GM04503 (cell line): ENCODE measurements around the gene TFDP1.
"Not testable (repeated sequence)": the region's sequence is repeated elsewhere in the genome, so short reads cannot be mapped to it uniquely, and the experiment has no call there.

Source experiments
- DNase-seq: peaks from one replicate; pipeline ENCODE4 v3.0.0-alpha.2; 2012; ENCODE audit warnings: low read depth

TFDP1 gene

DNA sequence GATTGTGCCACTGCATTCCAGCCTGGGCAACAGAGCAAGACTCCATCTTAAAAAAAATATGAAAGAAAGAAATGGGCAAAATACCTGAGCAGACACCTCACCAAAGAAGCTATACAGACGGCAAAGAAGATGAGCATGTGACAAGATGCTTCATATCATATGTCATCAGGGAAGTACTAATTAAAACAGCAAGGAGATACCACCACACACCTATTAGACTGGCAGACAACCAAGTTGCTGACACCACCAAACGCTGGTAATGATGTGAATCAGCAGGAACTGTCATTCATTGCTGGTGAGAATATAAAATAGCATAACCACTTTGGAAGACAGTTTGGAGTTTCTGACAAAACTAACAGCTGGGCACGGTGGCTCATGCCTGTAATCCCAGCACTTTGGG, 11.5 kb upstream of the TFDP1 start:
- no peak for DNase-seq

DNA sequence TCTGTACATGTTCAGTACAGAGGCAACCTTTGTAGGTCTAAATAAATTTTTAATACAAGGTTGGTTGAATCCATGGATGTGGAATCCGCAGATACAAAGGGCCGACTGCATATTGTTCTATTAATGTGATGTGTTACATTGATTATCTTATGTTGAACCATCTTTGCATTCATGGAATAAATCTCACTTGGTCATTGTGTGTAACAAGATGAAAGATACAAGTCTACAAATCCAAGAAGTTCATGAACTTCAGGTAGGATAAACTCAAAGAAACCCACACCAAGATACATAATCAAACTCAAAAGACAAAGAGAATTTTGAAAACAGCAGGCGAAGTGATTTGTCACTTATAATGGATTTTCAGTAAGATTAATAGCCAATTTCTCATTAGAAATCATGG, 8.0 kb upstream of the TFDP1 start:
- DNase-seq, result no peak

DNA sequence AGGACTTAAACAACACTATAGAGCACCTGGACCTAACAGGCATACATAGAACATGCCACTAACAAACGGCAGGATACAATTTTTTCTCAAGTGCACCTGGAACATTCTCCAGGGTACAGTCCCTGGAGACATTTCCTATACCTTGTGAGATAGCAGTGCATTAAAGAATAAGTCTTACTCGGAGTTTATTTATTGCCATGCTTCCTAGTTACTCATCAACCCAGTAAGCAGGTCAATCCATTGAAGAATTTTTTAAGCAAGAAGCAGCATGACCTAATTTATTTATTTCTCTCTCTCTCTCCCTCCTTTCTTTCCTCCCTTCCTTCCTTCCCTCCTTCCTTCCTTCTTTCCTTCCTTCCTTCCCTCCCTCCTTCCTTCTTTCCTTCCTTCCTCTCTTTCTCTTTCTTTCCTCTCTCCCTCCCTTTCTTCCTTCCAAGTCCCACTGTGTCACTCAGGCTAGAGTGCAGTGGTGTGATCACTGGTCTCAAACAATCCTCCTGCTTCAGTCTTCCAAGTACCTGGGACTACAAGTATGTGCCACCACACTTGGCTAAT, 6.6 kb upstream of the TFDP1 start:
- DNase-seq, result no peak

DNA sequence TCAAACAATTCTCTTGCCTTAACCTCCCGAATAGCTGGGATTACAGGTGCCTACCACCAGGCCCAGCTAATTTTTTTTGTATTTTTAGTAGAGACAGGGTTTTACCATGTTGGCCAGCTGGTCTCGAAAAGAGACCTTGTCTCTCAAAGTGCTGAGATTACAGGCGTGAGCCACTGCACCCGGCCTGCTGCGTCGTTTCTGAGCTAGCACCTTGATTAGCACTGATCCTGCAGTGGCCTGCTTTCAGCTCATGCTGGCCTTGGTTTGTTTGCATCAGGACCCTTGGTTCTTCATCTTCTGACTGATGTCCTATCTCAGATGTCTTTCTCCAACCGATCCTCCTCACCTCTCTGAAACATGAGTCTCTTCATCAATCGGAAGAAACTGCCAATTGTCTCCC, 4.9 kb upstream of the TFDP1 start:
- no peak for DNase-seq

DNA sequence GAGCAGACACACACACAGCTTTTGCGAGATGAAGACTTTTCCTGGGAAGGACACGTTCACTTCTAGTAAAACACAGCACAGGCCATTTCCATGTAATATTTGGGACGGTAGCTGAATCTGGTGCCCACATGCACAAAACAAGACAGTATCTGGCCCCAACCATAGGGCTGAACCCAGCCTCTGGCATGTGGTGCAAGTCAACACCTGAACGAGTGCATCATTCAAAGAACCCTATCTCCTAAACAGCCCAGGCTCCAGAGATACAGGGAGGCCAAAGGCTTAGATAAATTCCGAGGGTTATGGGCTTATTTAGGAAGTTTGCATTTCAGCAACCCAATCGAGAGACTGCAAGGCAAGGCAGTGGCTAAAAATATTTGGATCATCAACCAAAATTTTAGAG, 2.7 kb upstream of the TFDP1 start:
- no peak for DNase-seq

DNA sequence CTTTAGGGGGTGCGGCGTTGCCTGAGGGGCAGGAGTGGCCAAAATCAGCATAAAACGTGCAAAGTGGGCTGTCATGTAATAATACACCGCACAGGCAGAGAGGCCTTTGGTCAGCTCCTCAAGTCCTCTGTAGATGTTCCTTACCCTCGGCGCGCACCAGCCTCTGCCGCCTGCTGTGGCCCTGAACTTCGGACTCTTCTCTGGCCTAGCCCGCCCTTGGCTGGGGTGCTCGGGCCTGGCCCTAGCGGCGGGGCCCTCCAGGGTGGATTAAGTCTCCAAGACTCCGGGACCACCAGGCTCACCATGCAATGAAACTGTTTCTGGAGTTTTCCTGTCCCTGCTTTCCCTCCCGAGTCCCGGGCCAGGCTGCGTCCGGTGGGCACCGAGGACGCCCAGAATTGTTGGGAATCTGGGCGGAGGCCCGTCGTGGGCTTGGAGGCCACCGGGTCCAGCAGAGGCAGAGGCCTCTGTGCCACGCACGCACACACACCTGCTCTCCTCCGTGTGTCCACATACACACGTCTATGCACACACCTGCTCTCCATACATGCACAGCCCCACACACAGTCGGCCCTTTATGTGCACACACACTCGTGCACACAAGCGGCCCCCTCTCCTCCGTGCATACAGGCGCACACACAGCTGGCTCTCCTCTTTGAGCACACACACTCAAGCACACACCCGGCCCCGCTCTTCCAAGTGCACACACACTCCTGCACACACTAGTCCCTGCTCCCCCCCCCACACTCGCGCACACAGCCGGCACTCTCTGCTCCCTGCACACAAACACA, 1.5 kb upstream of the TFDP1 start:
- DNase-seq, result no peak

DNA sequence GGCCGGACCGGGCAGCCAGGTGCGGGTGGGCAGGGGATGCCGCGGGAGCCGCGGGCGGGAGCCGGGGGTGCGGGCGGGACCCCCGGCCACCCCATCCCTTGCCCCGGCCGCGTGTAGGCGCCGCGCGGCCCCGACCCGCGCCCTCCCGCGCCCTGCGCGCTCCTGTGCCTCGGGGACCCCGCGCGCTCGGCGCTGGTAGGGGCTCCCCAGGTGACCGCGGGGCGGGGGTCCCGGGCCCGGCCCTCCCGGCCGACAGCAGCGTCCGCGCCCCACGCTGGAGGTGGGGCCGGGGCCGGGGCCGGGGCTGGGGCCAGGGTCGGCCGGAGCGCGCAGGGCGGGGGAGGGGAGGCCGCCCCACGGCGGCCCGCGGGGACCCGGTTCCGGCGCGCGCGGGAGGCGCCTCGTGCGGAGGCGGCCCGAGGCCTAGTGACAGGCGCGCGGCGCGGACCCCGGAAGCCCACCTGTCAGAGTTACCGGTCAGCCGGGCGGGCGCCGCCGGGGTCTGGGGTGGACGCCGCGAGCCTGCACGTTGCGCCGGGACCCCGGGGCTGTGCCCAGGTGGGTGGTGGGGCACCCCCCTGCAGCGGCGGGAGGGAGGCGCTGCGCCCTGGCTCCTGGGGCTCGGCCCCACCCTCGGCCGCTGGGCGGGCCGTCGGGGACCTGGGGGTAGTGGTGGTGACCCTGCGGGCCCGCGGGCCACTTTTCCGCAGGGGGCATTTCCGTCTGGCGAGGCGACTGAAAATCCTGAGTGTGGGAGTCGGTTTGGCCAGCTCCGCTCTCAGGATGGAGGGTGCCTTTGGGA, 518 bp downstream of the TFDP1 start:
- no peak for DNase-seq

DNA sequence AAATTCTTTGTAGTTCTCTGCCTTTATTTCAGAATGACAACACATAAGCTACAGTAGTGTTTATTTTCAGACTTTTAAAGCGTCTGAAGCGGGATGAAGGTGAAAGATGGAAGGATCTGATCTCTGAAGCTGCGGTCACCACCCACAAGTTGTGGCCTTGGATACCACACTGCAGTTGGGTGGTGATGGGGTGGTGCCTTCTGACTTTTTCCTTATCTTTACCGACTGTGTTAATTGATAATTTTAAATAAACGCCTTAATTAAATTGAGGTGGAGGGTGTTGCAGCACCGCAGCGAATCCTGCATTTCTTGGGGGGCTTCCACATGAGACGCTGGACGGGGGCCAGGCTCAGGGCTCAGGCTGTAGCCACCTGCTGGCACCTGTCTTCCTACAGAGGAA, 1.3 kb downstream of the TFDP1 start:
- no peak for DNase-seq

DNA sequence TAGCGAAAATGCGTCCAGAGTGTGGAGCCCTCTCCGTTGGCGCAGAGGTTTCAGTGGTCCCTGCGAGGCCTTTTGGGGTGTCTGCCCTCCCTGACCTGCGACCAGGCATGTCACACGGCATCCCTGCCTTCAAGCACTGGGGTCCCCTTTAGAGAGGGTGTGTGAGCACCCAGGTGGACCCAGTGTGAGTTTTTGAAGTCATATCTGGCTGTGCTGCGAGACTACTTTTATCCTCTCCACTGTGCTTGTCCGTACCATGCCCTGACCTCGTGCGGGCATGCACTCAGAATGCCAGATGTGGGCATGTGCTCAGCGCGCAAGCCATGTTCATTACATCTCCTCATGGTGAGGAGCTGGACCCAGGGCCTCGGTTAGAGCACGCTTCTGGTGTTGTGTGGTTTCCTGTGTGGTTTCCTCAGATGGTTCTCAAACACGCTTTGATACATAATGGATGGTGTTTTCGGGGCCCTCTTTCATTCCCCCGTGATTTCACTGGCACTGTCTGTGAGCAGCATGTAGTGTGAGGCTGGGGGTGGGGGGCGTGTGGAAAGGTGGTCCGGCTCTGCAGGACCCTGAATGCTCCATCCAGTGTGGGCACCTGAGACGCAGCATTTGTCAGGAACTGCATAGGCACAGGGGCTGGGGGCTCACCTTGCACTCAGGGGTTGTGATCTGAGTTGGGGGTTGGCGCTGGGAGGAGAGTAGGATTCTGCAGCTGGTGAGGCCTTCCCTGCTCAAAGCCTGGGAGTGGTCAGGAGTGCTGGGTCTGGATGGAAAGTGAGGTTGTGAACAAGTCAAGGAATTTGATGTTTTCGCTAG, 2.3 kb downstream of the TFDP1 start:
- DNase-seq, result no peak

DNA sequence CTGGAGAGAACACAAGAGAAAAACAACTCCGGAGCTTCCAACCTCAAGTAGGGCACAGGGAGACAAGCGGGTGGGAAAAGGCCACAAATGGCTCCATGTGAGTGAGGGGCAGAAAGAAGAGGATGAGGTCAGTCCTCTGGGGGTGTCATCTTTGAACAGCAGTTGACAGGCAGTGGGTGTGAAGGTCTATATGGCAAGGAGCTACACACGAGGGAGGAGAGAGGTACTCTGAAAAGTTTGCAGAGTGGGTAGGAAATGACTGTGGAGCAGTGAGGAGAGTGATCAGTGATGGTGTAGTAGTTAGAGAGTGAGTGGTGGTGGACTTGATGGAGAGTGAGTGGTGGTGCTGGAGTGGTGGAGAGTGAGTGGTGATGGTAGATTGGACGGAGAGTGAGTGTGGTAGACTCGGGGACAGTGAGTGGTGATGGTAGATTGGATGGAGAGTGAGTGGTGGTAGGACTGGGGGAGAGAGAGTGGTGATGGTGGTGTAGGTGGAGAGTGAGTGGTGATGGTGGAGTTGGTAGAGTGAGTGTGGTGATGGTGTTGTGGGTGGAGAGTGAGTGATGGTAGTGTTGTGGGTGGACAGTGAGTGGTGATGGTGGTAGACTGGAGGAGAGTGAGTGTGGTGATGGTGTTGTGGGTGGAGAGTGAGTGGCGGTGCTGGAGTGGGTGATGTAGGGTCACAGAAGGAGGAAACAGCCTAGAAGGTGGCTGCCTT, 4.0 kb downstream of the TFDP1 start:
- no peak for DNase-seq

DNA sequence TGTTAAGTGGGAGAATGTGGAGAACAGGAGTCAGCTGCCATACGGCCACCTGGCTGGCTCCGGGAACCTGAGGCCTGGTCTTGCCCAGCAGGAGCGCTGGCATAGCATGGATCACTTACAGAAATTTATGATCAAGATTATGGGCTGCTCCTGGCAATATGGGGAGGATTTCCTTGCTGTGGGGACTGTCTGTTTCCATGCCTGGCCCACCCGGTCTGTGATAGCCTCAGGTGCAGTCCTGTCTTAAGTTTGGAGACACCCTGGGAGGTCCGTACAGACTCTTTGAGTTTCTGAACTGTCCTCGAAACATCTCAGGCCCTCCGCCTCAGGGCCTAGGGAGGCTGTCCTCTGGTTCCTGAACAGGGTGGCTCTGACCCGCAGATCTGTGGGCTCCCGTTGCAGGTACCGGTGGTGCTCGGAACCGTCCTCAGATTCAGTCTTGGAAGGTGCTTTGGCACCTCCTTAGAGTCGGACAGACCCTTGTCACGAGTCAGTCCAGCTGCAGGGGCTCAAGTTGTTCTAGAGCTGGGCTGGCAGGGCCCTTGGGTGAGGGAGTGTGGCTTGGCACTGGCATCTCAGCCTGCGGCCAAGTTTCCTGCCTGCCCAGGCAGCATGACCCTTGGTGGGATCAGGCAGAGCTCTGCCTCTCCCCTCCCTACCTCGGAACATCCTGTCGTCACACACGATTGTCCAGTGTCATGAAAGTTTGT, 4.9 kb downstream of the TFDP1 start:
- DNase-seq, result no peak

DNA sequence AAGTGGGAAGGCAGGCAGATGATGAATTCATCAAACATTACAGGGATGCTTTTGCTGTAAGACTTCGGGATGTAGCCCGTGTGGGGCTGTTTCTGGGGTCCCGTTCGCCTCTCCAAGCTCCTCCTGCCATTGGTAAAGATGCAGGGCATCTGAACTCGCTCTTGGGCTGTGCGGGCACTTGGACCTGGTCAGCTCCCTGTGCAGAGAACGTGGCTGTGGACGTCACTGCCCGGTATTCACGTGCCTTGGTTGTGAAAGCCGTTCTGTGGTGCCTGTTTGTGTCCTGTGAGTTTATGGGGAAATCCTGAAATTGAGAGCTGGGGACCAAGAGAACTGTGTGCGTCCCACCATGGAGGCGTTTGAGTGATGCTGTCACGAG, 5.4 kb downstream of the TFDP1 start:
- DNase-seq, result no peak

DNA sequence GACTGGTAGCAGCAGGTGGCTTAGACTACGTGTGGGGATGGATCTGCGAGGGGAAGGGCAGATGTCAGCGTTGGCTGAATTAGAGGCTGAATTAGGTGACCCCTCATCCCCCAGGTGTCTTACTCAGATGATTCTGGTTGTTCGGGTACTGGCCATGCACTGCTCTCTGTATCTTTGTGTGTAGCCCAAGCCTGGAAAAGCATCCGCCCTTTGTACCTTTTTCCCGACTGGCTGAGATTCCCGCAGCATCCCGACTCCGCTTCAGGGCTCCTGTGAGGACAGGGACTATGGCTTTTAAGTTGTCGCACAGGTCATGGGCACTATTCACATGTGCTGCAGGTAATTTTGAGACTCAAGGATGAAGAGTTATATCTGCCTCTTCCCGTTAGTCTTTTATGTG, 7.2 kb downstream of the TFDP1 start:
- DNase-seq, result no peak

DNA sequence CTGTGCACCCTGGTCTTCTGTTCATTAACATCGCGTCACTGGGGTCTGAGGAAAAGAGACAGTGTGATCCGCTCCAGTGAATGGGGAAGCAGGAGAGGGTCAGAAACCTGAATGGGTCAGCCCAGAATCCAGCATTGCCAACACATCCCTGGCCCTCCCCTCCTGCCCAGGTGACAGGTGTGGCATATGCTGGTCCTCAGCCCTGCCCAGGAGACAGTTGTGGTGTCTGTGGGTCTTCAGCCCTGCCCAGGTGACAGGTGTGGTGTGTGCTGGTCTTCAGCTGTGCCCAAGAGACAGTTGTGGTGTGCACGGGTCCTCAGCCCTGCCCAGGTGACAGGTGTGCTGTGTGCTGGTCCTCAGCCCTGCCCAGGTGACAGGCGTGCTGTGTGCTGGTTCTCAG, 8.0 kb downstream of the TFDP1 start:
- DNase-seq, result no peak

DNA sequence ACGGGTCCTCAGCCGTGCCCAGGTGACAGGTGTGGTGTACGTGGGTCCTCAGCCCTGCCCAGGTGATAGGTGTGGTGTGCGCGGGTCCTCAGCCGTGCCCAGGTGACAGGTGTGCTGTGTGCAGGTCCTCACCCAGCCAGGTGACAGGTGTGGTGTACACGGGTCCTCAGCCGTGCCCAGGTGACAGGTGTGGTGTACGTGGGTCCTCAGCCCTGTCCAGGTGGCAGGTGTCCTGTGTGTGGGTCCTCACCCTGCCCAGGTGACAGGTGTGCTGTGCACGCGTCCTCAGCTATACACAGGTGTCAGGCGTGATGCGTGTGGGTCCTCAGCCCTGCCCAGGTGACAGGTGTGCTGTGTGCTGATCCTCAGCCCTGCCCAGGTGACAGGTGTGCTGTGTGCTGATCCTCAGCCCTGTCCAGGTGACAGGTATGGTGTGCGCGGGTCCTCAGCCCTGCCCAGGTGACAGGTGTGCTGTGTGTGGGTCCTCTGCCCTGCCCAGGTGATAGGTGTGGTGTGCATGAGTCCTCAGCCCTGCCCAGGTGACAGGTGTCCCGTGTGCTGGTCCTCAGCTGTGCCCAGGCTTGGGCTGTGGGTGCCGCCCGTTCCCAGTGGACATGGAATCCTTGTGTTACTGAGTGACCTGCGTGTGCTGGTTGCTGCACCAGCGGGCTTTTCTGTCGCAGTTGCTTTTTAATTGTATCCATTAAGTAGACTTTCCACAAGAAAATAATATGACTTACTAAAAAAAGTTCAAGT, 9.7 kb downstream of the TFDP1 start:
- not testable (repeated sequence) for DNase-seq

DNA sequence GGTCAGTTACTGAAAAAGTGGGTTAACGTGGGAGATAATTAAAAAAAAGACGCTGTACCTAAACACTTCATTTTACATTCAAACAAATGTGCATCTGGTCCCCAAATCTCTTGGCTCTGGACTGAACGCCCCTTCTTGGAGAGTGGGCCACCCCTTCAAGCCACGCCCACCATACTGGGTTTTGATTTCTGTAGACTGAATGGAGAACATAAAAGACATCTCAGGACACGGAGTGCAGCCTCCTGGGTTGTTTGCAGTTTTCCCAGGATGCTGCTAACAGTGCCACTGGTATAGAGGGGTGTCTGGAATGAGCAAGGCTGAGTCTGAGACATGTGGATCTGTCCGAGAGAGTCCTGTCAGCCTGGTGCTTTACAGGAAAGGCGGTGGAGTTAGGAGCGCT, 10.6 kb downstream of the TFDP1 start:
- DNase-seq, result no peak

DNA sequence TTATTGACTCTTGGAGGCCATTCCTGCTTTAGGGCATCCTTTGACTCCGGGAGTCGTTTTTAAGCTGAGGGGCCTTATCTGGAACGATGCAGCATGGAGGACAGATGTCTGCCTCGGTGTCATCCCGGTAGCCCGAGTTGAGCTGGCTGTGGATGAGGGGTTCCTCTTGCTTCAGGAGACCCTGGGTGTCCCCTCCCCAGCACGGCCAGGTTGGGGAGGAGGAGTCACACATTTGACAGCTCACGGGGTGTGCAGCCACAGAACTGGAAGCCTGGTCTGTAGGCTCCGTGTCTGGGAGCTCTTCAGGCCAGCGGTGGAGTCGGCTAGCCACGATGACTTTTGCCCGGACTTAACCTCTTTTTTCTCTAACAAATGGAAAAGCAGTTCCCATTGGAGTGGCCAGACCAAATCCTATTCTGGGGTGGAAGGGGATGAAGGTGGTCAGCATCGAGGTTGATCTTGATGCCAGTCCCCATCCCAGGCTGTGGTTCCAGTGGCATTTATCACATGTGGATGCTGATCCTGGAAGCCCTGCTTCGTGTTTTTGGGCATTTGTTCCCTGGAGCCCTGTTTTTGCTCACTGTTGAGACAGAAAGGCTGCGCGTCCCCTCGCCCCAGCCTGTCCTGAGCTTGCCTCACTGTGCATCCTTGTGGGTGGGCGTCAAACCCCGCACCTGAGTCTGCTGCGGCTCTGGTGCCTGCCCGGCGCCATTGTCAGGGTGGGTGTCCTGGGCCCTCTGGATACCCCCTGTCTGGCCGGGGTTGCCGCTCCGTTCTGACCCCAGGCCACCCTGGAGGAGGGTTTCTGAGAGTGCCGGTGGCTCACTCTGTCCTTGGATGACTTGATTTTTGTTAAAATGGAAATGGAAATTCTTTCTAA, 12.0 kb downstream of the TFDP1 start:
- no peak for DNase-seq

DNA sequence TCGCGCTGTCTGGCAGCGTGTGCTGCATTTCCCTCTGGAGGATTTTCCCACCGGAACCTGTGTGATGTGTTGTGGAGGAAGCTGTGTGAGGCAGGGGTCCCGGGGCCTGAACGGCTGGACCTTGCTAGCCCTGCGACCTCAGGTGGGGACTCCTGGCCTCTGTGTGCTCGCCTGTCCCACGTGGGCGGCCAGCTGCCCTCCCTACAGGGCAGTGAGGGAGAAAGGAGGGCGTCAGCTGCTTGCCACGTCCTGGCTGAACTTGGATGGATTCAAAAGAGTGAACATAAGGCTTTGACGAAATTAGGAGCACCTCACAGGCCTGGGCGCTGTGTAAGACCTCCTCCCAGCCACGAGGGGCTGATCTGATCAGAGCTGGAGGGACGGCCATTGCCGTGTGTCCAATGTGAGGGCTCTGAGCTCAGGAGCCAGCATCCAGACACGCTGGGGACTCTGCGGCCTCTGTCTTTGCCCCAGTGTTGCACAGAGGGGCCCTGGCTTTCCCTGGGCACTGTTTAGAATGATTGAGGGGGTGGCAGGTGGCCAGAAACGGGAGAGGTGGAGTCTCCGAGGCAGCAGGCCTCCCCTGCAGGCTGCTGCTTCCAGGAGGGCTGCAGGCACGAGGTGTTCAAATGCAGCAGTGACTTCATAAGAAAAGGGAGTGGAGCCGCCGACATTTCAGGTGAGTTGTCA, 13.0 kb downstream of the TFDP1 start:
- no peak for DNase-seq

DNA sequence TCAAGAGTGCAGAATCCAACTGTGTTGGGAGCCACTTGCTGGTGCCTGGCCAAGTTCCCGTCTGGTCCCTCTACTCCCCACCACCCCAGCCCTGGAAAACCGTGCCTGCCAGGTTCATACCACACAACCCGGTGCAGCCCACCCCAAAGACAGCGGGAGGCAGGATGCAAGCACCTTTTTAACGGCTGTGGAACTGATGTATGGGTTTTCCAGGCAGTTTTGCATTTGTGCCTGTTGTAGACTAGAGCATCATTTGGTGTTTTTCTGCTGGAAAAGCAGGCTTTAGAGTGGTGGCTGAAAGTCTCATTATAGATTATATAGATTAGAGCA, 13.5 kb downstream of the TFDP1 start:
- DNase-seq, result no peak
